Right atrium auricular region (tissue), 2 donors: Measurements from ENCODE around the gene ALDH1B1. TPM values are rescaled to one million over a fixed set of nuclear protein-coding genes. Genes with fewer than 3 reads are reported as not detected.

Experiments used
- DNase-seq: peaks from one replicate; pipeline ENCODE4 v3.0.0-alpha.2; 2019; ENCODE audit warnings: low spot score
- H3K27ac ChIP-seq, 2 donors: fragments of 200-600 bp; sonication (generic); 1 replicate in 1 of 2; 2 replicates in 1 of 2; pipeline ENCODE4 v1.5.1; 2016 to 2019
- H3K27me3 ChIP-seq, 2 donors: fragments of 200-600 bp; sonication (generic); one replicate each; pipeline versions ENCODE4 v1.5.1 to v1.6.0; 2017 to 2019
- H3K36me3 ChIP-seq: fragments of 200-600 bp; sonication (generic); one replicate; pipeline ENCODE4 v1.5.1; 2016
- H3K4me1 ChIP-seq, 2 donors: fragments of 200-600 bp; sonication (generic); one replicate each; pipeline versions ENCODE4 v1.5.1 to v1.6.0; 2017 to 2019
- H3K4me3 ChIP-seq, 2 donors: fragments of 200-600 bp; sonication (generic); 1 replicate in 1 of 2; 2 replicates in 1 of 2; pipeline ENCODE4 v1.5.1; 2017 to 2019; ENCODE audit warnings: mild to moderate bottlenecking in 1 of 2, moderate library complexity in 1 of 2
- H3K9me3 ChIP-seq, 2 donors: fragments of 200-600 bp; sonication (generic); one replicate each; pipeline ENCODE4 v1.5.1; 2019
- CTCF ChIP-seq, 2 donors: fragments of 200-600 bp; sonication (generic); IDR thresholded peaks; one replicate each; pipeline ENCODE4 v1.5.1; 2019; ENCODE audit warnings: antibody characterized with exemption in 2 of 2
- total RNA-seq, 2 donors: library from RNA; depleted of rRNA; stranded (reverse); fragments of >200 nt; gene quantifications; one replicate each; pipeline ENCODE4 v1.1.0, GENCODE V29; 2016

ALDH1B1 gene
- total RNA-seq, 2 donors from 2014 or later = 13.7 to 32.0 TPM

GRCh38 chr9:38390851-38391250 lies 1.7 kb upstream of the ALDH1B1 start:
- peaks cover 3 to 17% of the 10 kb centered on the region in 2 donors for H3K4me1 ChIP-seq
- H3K4me3 ChIP-seq = no peak overlapping the region
- no peak for DNase-seq
- no peak for TF ChIP-seq CTCF (IDR thresholded peaks at IDR 0.05)
- no peaks in the 10 kb centered on the region for H3K27me3 ChIP-seq
- H3K9me3 ChIP-seq = no peaks in the 10 kb centered on the region
- peak overlapping the region in 1 of 2 donors; percentile 32 for H3K27ac ChIP-seq
- peaks cover 2% of the 10 kb centered on the region for H3K36me3 ChIP-seq

GRCh38 chr9:38391278-38392118 lies 1.0 kb upstream of the ALDH1B1 start:
- Histone ChIP-seq H3K36me3 (peaks cover 9% of the 10 kb centered on the region), H3K27ac (no peak overlapping the region), H3K4me3 (peak overlapping the region in 1 of 2 donors; percentile 85), H3K9me3 (no peaks in the 10 kb centered on the region), H3K4me1 (peaks cover 3 to 17% of the 10 kb centered on the region in 2 donors), H3K27me3 (no peaks in the 10 kb centered on the region)
- no peak for DNase-seq
- no peak for TF ChIP-seq CTCF (IDR thresholded peaks at IDR 0.05)

- no peak for DNase-seq
- no peaks in the 10 kb centered on the region for H3K9me3 ChIP-seq
- peak overlapping the region; percentile 69 to 85 for H3K4me3 ChIP-seq
- TF ChIP-seq CTCF (IDR thresholded peaks at IDR 0.05) = no peak
- H3K4me1 ChIP-seq = peaks cover 3 to 17% of the 10 kb centered on the region in 2 donors
- H3K27me3 ChIP-seq = no peaks in the 10 kb centered on the region
- peaks cover 16% of the 10 kb centered on the region for H3K36me3 ChIP-seq
- peak overlapping the region; percentile 56 to 67 for H3K27ac ChIP-seq
Measured at GRCh38 chr9:38393128-38393796, 760 bp downstream of the ALDH1B1 start.

- no peak for DNase-seq
- H3K36me3 ChIP-seq = peaks cover 16% of the 10 kb centered on the region
- no peak overlapping the region for H3K4me3 ChIP-seq
- no peak overlapping the region for H3K27ac ChIP-seq
- no peaks in the 10 kb centered on the region for H3K27me3 ChIP-seq
- no peak for TF ChIP-seq CTCF (IDR thresholded peaks at IDR 0.05)
- H3K9me3 ChIP-seq = no peaks in the 10 kb centered on the region
- peaks cover 3 to 10% of the 10 kb centered on the region in 2 donors for H3K4me1 ChIP-seq
Measured at GRCh38 chr9:38394416-38394815, 1.9 kb downstream of the ALDH1B1 start.

- Histone ChIP-seq H3K36me3 (peaks cover 16% of the 10 kb centered on the region), H3K4me3 (no peak overlapping the region), H3K27ac (no peak overlapping the region), H3K27me3 (no peaks in the 10 kb centered on the region), H3K9me3 (no peaks in the 10 kb centered on the region), H3K4me1 (peaks cover 3 to 13% of the 10 kb centered on the region in 2 donors)
- no peak for DNase-seq
- TF ChIP-seq CTCF (IDR thresholded peaks at IDR 0.05) = no peak
Measured at GRCh38 chr9:38395653-38396370, 3.3 kb downstream of the ALDH1B1 start.
